Measurements from ENCODE around the gene OR2W1. TPM values are rescaled to one million over a fixed set of nuclear protein-coding genes. Genes with fewer than 3 reads are reported as not detected.

Gene OR2W1
- total RNA-seq, 4 donors from 2014 or later: not detected

DNA sequence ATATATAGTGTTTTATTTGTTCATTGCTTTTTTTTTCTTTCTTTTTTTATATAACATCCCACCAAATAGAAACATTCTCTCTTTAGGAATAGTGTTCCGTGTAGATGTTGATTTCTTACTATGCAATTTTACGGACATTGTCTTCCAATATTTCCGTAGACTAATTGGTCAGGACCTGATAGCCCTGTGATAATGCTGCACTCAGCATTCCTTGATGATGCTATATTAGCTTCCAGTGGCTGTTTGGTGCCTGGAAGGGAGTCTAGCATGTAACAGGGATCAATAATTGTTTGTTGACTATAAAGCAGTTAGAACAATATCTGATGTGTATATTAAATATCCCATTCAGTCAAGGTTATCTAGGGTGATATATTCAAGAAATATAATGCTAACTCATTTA, 6.7 kb upstream of the OR2W1 start:
- TF ChIP-seq, protein P1, sequence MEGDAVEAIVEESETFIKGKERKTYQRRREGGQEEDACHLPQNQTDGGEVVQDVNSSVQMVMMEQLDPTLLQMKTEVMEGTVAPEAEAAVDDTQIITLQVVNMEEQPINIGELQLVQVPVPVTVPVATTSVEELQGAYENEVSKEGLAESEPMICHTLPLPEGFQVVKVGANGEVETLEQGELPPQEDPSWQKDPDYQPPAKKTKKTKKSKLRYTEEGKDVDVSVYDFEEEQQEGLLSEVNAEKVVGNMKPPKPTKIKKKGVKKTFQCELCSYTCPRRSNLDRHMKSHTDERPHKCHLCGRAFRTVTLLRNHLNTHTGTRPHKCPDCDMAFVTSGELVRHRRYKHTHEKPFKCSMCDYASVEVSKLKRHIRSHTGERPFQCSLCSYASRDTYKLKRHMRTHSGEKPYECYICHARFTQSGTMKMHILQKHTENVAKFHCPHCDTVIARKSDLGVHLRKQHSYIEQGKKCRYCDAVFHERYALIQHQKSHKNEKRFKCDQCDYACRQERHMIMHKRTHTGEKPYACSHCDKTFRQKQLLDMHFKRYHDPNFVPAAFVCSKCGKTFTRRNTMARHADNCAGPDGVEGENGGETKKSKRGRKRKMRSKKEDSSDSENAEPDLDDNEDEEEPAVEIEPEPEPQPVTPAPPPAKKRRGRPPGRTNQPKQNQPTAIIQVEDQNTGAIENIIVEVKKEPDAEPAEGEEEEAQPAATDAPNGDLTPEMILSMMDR (IDR thresholded peaks at IDR 0.05; ENCODE audit: low read depth): no peak

DNA sequence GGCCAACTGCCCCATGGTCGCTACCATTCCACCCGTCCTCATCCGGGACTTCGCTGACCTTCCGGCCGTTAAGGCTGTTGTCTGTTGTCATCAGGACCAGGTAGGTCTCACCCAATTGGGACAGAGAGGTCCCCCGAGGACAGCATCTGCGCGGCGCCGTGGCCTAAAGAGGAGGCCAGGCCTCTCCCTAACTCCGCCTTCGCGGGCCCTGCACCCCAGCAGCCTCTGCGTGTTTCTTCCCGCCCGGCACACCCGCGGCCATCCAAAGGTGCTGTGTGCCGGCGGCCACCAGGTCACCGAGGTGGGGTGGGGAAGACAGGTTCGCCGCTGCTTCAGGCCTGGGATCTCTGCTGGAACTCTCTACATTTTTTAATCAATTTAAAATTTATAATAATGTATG, 9.0 kb downstream of the OR2W1 start:
- TF ChIP-seq, protein P1 (IDR thresholded peaks at IDR 0.05; ENCODE audit: low read depth): no peak

DNA sequence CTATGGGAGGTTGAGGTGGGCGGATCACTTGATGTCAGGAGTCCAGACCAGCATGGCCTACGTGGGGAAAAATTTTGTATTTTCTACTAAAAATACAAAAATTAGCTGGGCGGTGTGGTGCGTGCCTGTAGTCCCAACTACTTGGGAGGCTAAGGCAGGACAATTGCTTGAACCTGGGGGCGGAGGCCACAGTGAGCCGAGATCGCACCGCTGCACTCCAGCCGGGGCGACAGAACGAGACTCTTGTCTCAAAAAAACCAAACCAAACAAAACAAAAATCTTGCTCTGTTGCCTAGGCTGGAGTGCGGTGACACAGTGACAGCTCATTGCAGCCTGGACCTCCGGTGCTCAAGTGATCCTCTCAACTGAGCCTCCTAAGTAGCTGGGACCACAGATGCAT, 16.2 kb downstream of the OR2W1 start:
- TF ChIP-seq, protein P1 (IDR thresholded peaks at IDR 0.05; ENCODE audit: low read depth): no peak

DNA sequence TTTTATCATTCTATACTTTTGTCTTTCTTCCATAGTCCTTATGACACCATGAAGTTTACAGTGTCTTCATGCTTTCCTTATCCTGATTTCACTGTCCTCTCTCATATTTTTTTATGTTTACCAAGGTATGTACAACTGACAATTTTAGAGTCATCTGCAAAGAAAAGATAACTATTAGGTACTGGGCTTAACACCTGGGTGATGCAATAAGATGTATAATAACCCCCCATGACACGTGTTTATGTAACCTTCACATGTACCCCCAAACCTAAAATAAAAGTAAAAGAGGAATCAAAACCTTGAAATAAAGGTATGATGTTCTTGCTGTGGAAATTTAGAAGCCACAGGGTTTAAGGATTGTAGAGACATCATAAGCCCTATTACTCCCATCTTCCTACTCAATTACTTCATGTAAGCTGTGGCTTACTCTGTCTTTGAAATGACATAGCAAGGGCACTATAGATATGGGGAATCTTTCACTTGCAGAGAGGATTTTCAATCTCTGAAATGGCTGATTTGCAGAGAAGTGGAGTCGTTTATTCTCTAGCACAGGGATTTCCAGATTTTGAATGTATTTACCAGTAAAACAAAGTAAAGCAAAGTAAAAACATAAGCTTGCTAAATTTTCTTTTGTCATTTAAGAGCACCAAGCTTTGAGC, 18.9 kb downstream of the OR2W1 start:
- TF ChIP-seq, protein P1 (IDR thresholded peaks at IDR 0.05; ENCODE audit: low read depth): no peak

DNA sequence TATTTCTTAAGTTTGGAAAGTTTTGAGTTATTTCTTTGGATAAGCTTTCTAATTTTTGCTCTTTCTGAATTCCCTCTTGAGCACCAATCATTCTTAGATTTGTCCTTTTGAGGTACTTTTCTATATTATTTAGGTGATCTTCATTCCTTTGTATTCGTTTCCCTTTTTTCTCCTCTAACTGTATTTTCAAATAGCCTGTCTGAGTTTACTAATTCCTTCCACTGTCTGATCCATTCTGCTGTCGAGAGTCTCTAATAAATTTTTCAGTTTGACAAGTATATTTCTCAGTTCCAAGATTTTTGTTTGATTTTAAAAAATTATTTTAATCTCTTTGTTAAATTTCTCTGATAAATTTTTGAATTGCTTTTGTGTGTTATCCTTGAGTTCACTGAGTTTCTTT, 23.5 kb downstream of the OR2W1 start:
- TF ChIP-seq, protein P1 (IDR thresholded peaks at IDR 0.05; ENCODE audit: low read depth): no peak

DNA sequence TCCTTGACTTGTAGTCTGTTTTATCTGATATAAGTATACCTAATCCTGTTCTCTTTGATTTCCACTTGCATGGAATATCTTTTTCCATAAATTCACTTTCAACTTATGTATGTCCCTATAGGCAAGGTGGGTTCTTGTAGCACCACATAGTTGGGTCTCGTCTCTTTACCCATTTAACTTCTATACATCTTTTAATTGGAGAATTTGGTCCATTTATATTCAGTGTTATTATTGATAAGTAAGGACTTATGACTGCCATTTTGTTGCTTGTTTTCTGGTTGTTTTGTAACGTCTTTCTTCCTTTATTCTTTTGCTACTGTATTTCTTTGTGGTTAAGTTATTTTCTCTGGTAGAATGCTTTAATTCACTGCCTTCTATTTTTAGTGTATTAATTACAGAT, 25.3 kb downstream of the OR2W1 start:
- TF ChIP-seq, protein P1 (IDR thresholded peaks at IDR 0.05; ENCODE audit: low read depth): no peak

DNA sequence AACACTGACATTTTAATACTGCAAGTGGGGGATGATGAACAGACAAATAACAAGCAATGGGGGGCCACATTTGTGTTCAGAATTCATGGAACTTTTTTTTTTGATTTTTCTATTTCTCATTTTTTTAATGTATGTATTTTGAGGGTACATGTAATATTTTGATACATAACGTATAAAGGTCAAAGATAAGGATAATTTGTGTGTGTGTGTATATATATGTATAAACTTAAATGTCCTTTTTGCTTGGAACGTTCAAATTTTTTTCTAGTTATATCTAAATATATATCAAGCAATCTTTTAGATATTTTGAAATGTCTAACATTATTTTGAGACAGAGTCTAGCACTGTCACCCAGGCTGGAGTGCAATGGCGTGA, 27.6 kb downstream of the OR2W1 start:
- TF ChIP-seq, protein P1 (IDR thresholded peaks at IDR 0.05; ENCODE audit: low read depth): no peak

Data from subcutaneous adipose tissue (tissue), 4 donors.